ENCODE results near the gene C2CD2. TPM values are rescaled to one million over a fixed set of nuclear protein-coding genes. Genes with fewer than 3 reads are reported as not detected.

C2CD2 gene
- total RNA-seq, 1 donor from 2014 or later: 24.8 TPM

- peaks cover 4% of the 10 kb centered on the region for H3K4me1 Mint-ChIP-seq (ENCODE audit: low read depth)
- DNase-seq (ENCODE audit: low spot score, unreplicated experiment): no peak
- no peaks in the 10 kb centered on the region for H3K27me3 Mint-ChIP-seq
- no peaks in the 10 kb centered on the region for H3K9me3 Mint-ChIP-seq (ENCODE audit: low read depth)
- no peak overlapping the region for H3K27ac Mint-ChIP-seq
- H3K4me3 Mint-ChIP-seq (ENCODE audit: low read depth): no peak overlapping the region
- H3K36me3 Mint-ChIP-seq (ENCODE audit: insufficient read depth): peaks cover 22% of the 10 kb centered on the region
- TF ChIP-seq CTCF (IDR thresholded peaks at IDR 0.05; ENCODE audit: unreplicated experiment): no peak
Measured at GRCh38 chr21:41901782-41902181, 52.0 kb downstream of the C2CD2 start.

GRCh38 chr21:41901099-41901498 lies 52.7 kb downstream of the C2CD2 start:
- no peaks in the 10 kb centered on the region for H3K27me3 Mint-ChIP-seq
- DNase-seq (ENCODE audit: low spot score, unreplicated experiment): no peak
- no peaks in the 10 kb centered on the region for H3K9me3 Mint-ChIP-seq (ENCODE audit: low read depth)
- no peak overlapping the region for H3K27ac Mint-ChIP-seq
- no peak overlapping the region for H3K4me3 Mint-ChIP-seq (ENCODE audit: low read depth)
- TF ChIP-seq CTCF (IDR thresholded peaks at IDR 0.05; ENCODE audit: unreplicated experiment): no peak
- H3K36me3 Mint-ChIP-seq (ENCODE audit: insufficient read depth): peaks cover 21% of the 10 kb centered on the region
- H3K4me1 Mint-ChIP-seq (ENCODE audit: low read depth): peaks cover 5% of the 10 kb centered on the region

- H3K4me3 Mint-ChIP-seq (ENCODE audit: low read depth): no peak overlapping the region
- H3K27me3 Mint-ChIP-seq: no peaks in the 10 kb centered on the region
- peaks cover 24% of the 10 kb centered on the region for H3K36me3 Mint-ChIP-seq (ENCODE audit: insufficient read depth)
- DNase-seq (ENCODE audit: low spot score, unreplicated experiment): no peak
- H3K4me1 Mint-ChIP-seq (ENCODE audit: low read depth): peaks cover 9% of the 10 kb centered on the region
- no peak for TF ChIP-seq CTCF (IDR thresholded peaks at IDR 0.05; ENCODE audit: unreplicated experiment)
- no peaks in the 10 kb centered on the region for H3K9me3 Mint-ChIP-seq (ENCODE audit: low read depth)
- no peak overlapping the region for H3K27ac Mint-ChIP-seq
Measured at GRCh38 chr21:41900401-41900800, 53.4 kb downstream of the C2CD2 start.

GRCh38 chr21:41899426-41900202 lies 54.2 kb downstream of the C2CD2 start:
- no peaks in the 10 kb centered on the region for H3K9me3 Mint-ChIP-seq (ENCODE audit: low read depth)
- no peaks in the 10 kb centered on the region for H3K27me3 Mint-ChIP-seq
- no peak for DNase-seq (ENCODE audit: low spot score, unreplicated experiment)
- TF ChIP-seq CTCF (IDR thresholded peaks at IDR 0.05; ENCODE audit: unreplicated experiment): no peak
- H3K36me3 Mint-ChIP-seq (ENCODE audit: insufficient read depth): peaks cover 24% of the 10 kb centered on the region
- H3K4me3 Mint-ChIP-seq (ENCODE audit: low read depth): no peak overlapping the region
- H3K27ac Mint-ChIP-seq: no peak overlapping the region
- H3K4me1 Mint-ChIP-seq (ENCODE audit: low read depth): peaks cover 14% of the 10 kb centered on the region

- TF ChIP-seq CTCF (IDR thresholded peaks at IDR 0.05; ENCODE audit: unreplicated experiment): no peak
- Mint-ChIP-seq H3K27me3 (no peaks in the 10 kb centered on the region), H3K9me3 (ENCODE audit: low read depth) (no peaks in the 10 kb centered on the region), H3K27ac (no peak overlapping the region), H3K36me3 (ENCODE audit: insufficient read depth) (peaks cover 24% of the 10 kb centered on the region), H3K4me1 (ENCODE audit: low read depth) (peaks cover 14% of the 10 kb centered on the region), H3K4me3 (ENCODE audit: low read depth) (no peak overlapping the region)
- DNase-seq (ENCODE audit: low spot score, unreplicated experiment): no peak
Measured at GRCh38 chr21:41898998-41899397, 54.8 kb downstream of the C2CD2 start.
